Sigmoid colon (tissue), 7 donors: ENCODE data around the gene MCTP1. TPM values are rescaled to one million over a fixed set of nuclear protein-coding genes. Genes with fewer than 3 reads are reported as not detected.
"Not testable (repeated sequence)": the region's sequence is repeated elsewhere in the genome, so short reads cannot be mapped to it uniquely, and the experiment has no call there.

Source experiments
- DNase-seq: peaks from one replicate; pipeline ENCODE4 v3.0.0-alpha.2; 2019
- H3K27ac ChIP-seq, 4 donors: fragments of 200-600 bp; sonication (generic); one replicate each; pipeline ENCODE4 v1.5.1; 2016 to 2019; ENCODE audit warnings: mild to moderate bottlenecking in 1 of 4
- H3K27me3 ChIP-seq, 3 donors: fragments of 200-600 bp; sonication (generic); one replicate each; pipeline ENCODE4 v1.5.1; 2019; ENCODE audit warnings: mild to moderate bottlenecking in 1 of 3
- H3K36me3 ChIP-seq, 4 donors: fragments of 200-600 bp; sonication (generic); one replicate each; pipeline ENCODE4 v1.5.1; 2016 to 2019
- H3K4me1 ChIP-seq, 4 donors: fragments of 200-600 bp; sonication (generic); one replicate each; pipeline ENCODE4 v1.5.1; 2017 to 2019
- H3K4me3 ChIP-seq, 4 donors: fragments of 200-600 bp; sonication (generic); one replicate each; pipeline ENCODE4 v1.5.1; 2017 to 2019; ENCODE audit warnings: mild to moderate bottlenecking in 2 of 4, moderate library complexity in 1 of 4
- H3K9me3 ChIP-seq, 4 donors: fragments of 200-600 bp in 3 of 4; sonication (generic) in 3 of 4; one replicate each; pipeline versions ENCODE4 v1.5.1 to v1.6.1; 2013 to 2019
- EP300 ChIP-seq, 4 donors: sonication (generic); formaldehyde crosslinking; IDR thresholded peaks; one replicate each; pipeline ENCODE4 v1.6.1; 2017; ENCODE audit warnings: antibody characterized with exemption in 4 of 4
- POLR2A ChIP-seq, 2 donors: fragments of 450-650 bp; IDR thresholded peaks; one replicate each; pipeline ENCODE4 v1.6.1; 2016; ENCODE audit warnings: antibody characterized with exemption in 2 of 2, mild to moderate bottlenecking in 2 of 2, moderate library complexity in 2 of 2
- POLR2AphosphoS5 ChIP-seq, 4 donors: sonication (generic); formaldehyde crosslinking; IDR thresholded peaks; one replicate each; pipeline ENCODE4 v1.6.1; 2017; ENCODE audit warnings: antibody characterized with exemption in 4 of 4
- WGBS, 2 donors: extraction: QIAGEN DNeasy Blood & Tissue Kit; methylation state at CpG; one replicate each; pipeline ENCODE4 v1.1.7; 2013; 5-methylcytosine and 5-hydroxymethylcytosine counted together
- intact Hi-C: fragments of 100-400 bp; cut with DNase I; formaldehyde crosslinking; loops from one replicate; pipeline ENCODE4 v1.15.1; 2023
- polyA plus RNA-seq, 3 donors: library from polyadenylated mRNA; stranded (reverse); fragments of 200-250 nt; gene quantifications; one replicate each; pipeline ENCODE4 v1.2.3, GENCODE V29; 2013
- total RNA-seq, 4 donors: library from RNA; depleted of rRNA; stranded (reverse); fragments of >200 nt; gene quantifications; one replicate each; pipeline ENCODE4 v1.1.0, GENCODE V29; 2016
- TF ChIP-seq, protein P1 (sequence below), 4 experiments: fragments of 450-650 bp in 3 of 4; fragments of 200-600 bp in 1 of 4; IDR thresholded peaks; one replicate each; pipeline ENCODE4 v1.5.1; 2016 to 2019; ENCODE audit warnings: antibody characterized with exemption in 4 of 4, mild to moderate bottlenecking in 3 of 4, moderate library complexity in 2 of 4
- donor health status: healthy with polysubstance abuse.
- donor health status: Bipolar disorder and iron deficiency.
- donor health status: healthy.

The MCTP1 gene
- total and polyA plus RNA-seq, 7 donors, result 2.1 to 20.5 (median 12.5) TPM

DNA sequence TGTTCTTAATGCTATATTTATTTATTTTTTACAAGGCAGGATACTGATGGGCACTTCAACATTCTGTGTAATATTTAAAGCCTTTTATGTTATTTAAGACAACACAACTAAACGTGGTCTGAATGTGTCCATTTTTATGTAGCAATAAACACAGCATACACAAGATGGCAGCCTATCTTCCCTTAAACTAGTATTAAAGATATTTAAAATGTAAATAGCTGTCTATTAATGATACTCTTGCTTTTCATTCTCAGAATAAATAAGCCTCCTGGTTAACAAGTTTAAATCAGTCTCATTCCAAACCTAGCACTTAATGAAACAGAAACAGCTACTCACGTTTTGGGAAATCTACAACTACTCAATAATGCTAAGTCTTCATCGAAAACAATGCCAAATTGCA, 315.7 kb downstream of the MCTP1 start:
- no peaks in the 10 kb centered on the region for H3K4me1 ChIP-seq
- 34 to 43% methylated on average over 3 of the region's 3 CpGs for WGBS, 2 donors
- no peaks in the 10 kb centered on the region for H3K36me3 ChIP-seq
- DNase-seq, result no peak
- TF ChIP-seq, protein P1, sequence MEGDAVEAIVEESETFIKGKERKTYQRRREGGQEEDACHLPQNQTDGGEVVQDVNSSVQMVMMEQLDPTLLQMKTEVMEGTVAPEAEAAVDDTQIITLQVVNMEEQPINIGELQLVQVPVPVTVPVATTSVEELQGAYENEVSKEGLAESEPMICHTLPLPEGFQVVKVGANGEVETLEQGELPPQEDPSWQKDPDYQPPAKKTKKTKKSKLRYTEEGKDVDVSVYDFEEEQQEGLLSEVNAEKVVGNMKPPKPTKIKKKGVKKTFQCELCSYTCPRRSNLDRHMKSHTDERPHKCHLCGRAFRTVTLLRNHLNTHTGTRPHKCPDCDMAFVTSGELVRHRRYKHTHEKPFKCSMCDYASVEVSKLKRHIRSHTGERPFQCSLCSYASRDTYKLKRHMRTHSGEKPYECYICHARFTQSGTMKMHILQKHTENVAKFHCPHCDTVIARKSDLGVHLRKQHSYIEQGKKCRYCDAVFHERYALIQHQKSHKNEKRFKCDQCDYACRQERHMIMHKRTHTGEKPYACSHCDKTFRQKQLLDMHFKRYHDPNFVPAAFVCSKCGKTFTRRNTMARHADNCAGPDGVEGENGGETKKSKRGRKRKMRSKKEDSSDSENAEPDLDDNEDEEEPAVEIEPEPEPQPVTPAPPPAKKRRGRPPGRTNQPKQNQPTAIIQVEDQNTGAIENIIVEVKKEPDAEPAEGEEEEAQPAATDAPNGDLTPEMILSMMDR (IDR thresholded peaks at IDR 0.05), result no peak
- no peak for TF ChIP-seq POLR2AphosphoS5 (IDR thresholded peaks at IDR 0.05)
- no peak for TF ChIP-seq POLR2A (IDR thresholded peaks at IDR 0.05)
- TF ChIP-seq EP300 (IDR thresholded peaks at IDR 0.05), result no peak
- no peak overlapping the region for H3K27ac ChIP-seq
- no peak overlapping the region for H3K4me3 ChIP-seq
- intact Hi-C loops, result loop anchor here (10.0 kb wide), 1 partner anchor 266 kb away; no protein-coding TSS in a partner anchor
- H3K9me3 ChIP-seq, result peaks cover 0 to 5% (median 1%) of the 10 kb centered on the region in 4 donors
- no peaks in the 10 kb centered on the region for H3K27me3 ChIP-seq

DNA sequence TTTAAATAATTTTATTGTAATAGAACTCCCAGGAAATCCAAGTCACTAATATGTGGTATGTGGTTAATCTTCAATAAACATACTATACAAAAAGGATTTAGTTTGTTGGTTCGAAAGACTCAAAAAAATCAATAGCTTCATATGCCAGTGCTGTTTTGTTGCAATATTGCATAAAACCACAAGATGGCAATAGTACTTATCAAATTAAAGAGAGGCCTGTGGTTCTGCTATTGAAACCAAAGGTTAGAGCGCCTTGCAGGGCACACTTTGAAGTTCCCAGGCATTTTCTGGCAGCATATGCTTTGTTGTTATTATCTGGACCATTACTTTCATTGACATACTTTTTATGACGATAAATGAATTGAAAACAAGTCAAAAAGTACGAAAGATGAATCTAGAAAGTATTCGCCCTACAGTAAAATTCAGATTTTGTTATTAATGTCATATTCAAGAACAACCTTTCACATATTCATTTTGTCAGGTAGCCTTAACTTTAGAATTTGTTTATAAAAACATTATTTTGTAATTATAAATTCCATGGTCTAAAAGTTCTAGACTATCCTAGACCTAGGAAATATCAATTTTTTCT, 316.3 kb downstream of the MCTP1 start:
- no peaks in the 10 kb centered on the region for H3K4me1 ChIP-seq
- H3K36me3 ChIP-seq, result no peaks in the 10 kb centered on the region
- no peaks in the 10 kb centered on the region for H3K27me3 ChIP-seq
- WGBS, 2 donors, result 34 to 43% methylated on average over 5 of the region's 5 CpGs
- no peak overlapping the region for H3K4me3 ChIP-seq
- no peak for DNase-seq
- H3K27ac ChIP-seq, result no peak overlapping the region
- TF ChIP-seq, protein P1 (IDR thresholded peaks at IDR 0.05), result peak; percentile 18 to 57 (median 44)
- TF ChIP-seq POLR2A (IDR thresholded peaks at IDR 0.05), result no peak
- peaks cover 0 to 5% (median 1%) of the 10 kb centered on the region in 4 donors for H3K9me3 ChIP-seq
- intact Hi-C loops, result loop anchor here (10.0 kb wide), 1 partner anchor 266 kb away; no protein-coding TSS in a partner anchor

DNA sequence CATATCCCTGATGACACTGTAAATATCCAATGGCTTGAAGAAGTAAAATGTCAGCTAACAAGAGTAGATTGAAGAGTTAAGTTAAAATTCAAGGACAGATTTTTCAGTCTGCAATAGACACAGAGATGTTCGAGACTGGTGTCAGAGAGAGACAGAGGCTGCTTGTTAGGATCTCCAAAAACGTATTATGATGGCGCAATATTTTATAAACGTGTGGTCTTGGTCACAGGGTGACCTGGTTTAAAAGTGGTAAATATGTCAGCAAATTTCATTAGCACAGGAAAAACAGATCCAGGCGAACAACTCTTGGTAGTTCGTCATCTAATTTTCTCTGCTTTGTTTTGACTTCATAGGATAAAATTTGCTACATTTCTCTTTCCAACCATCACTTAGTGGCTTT, 317.4 kb downstream of the MCTP1 start:
- no peak overlapping the region for H3K27ac ChIP-seq
- WGBS, 2 donors, result 78 to 83% methylated on average over 6 of the region's 6 CpGs
- intact Hi-C loops, result loop anchor here (10.0 kb wide), 1 partner anchor 267 kb away; no protein-coding TSS in a partner anchor
- H3K36me3 ChIP-seq, result no peaks in the 10 kb centered on the region
- H3K4me3 ChIP-seq, result no peak overlapping the region
- no peak for DNase-seq
- peaks cover 0 to 5% (median 1%) of the 10 kb centered on the region in 4 donors for H3K9me3 ChIP-seq
- no peaks in the 10 kb centered on the region for H3K4me1 ChIP-seq
- H3K27me3 ChIP-seq, result no peaks in the 10 kb centered on the region
- TF ChIP-seq, protein P1 (IDR thresholded peaks at IDR 0.05), result no peak
- no peak for TF ChIP-seq POLR2A (IDR thresholded peaks at IDR 0.05)
- TF ChIP-seq EP300 (IDR thresholded peaks at IDR 0.05), result no peak
- no peak for TF ChIP-seq POLR2AphosphoS5 (IDR thresholded peaks at IDR 0.05)

DNA sequence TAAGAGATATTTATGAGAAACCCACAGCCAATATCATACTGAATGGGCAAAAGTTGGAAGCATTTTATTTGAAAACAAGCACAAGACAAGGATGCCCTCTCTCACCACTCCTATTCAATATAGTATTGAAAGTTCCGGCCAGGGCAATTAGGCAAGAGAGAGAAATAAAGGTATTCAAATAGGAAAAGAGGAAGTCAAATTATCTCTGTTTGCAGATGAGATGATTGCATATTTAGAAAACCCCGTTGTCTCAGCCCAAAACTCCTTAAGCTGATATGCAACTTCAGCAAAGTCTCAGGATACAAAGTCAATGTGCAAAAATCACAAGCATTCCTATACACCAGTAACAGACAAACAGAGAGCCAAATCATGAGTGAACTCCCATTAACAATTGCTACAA, 325.6 kb downstream of the MCTP1 start:
- H3K4me1 ChIP-seq, H3K27ac ChIP-seq, intact Hi-C loops, DNase-seq, H3K4me3 ChIP-seq, H3K9me3 ChIP-seq, H3K27me3 ChIP-seq, H3K36me3 ChIP-seq: not testable (repeated sequence)
- 59 to 86% methylated on average over 2 of the region's 2 CpGs for WGBS, 2 donors

DNA sequence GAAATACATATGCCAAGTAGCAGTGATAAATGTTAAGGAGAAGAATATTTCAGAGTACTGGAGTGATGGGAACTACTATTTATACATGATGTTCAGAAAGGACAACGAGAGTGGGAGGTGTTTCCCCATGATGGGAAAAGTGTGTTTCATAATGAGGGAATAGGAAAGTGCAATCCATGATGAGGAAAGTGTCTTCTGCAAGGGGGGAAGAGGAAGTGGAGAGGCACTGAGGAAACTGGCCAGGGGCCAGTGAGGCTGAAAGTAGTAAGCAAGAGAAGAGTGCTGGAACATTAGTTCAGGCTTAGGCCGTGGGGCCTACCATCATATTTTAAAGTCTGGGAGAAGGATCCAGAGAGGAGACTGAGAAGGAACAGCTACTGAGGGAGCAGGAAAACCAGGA, 339.2 kb downstream of the MCTP1 start:
- H3K27me3 ChIP-seq, result no peaks in the 10 kb centered on the region
- DNase-seq, result peak; percentile 63
- H3K4me1 ChIP-seq, result no peaks in the 10 kb centered on the region
- no peaks in the 10 kb centered on the region for H3K9me3 ChIP-seq
- WGBS, 2 donors, result 42 to 80% methylated on average over 2 of the region's 2 CpGs
- H3K4me3 ChIP-seq, result no peak overlapping the region
- no peak overlapping the region for H3K27ac ChIP-seq
- no peaks in the 10 kb centered on the region for H3K36me3 ChIP-seq
- TF ChIP-seq POLR2AphosphoS5 (IDR thresholded peaks at IDR 0.05), result no peak
- TF ChIP-seq POLR2A (IDR thresholded peaks at IDR 0.05), result no peak
- TF ChIP-seq, protein P1 (IDR thresholded peaks at IDR 0.05), result no peak
- no peak for TF ChIP-seq EP300 (IDR thresholded peaks at IDR 0.05)
- intact Hi-C loops, result no loop called here
